Naive B cell (primary cell): Measurements from ENCODE around the gene TMEM131L. TPM values are rescaled to one million over a fixed set of nuclear protein-coding genes. Genes with fewer than 3 reads are reported as not detected.
"Not testable (repeated sequence)": the region's sequence is repeated elsewhere in the genome, so short reads cannot be mapped to it uniquely, and the experiment has no call there.

ENCODE experiments used
- ATAC-seq, 2 donors: fragments of 150-1000 bp; cut with Tn5 transposase; 2 replicates each; pipeline ENCODE4 v1.10.0; 2021; ENCODE audit warnings: low read depth in 2 of 2, mild to moderate bottlenecking in 2 of 2, moderate library complexity in 2 of 2
- DNase-seq: peaks from one replicate; pipeline ENCODE4 v3.0.0; 2022
- H3K27ac Mint-ChIP-seq, 6 donors: one replicate each; pipeline ENCODE4 v1.8.0; 2020 to 2022; ENCODE audit warnings: mild to moderate bottlenecking in 6 of 6, mixed read lengths in 6 of 6, moderate library complexity in 5 of 6, inconsistent platforms in 2 of 6
- H3K27me3 Mint-ChIP-seq, 3 donors: one replicate each; pipeline ENCODE4 v1.8.0; 2021 to 2022; ENCODE audit warnings: mixed read lengths in 3 of 3, mild to moderate bottlenecking in 1 of 3
- H3K36me3 Mint-ChIP-seq, 2 donors: one replicate each; pipeline ENCODE4 v1.8.0; 2020 to 2022; ENCODE audit warnings: mixed read lengths in 2 of 2, inconsistent platforms in 1 of 2, mild to moderate bottlenecking in 1 of 2
- H3K4me1 Mint-ChIP-seq, 3 donors: one replicate each; pipeline ENCODE4 v1.8.0; 2020 to 2022; ENCODE audit warnings: mixed read lengths in 3 of 3, inconsistent platforms in 1 of 3, mild to moderate bottlenecking in 1 of 3, moderate library complexity in 1 of 3
- H3K4me3 Mint-ChIP-seq, 8 donors: one replicate each; pipeline ENCODE4 v1.8.0; 2020 to 2022; ENCODE audit warnings: mild to moderate bottlenecking in 8 of 8, mixed read lengths in 8 of 8, moderate library complexity in 8 of 8, inconsistent platforms in 2 of 8
- H3K9me3 Mint-ChIP-seq, 7 donors: one replicate each; pipeline ENCODE4 v1.8.0; 2020 to 2022; ENCODE audit warnings: mixed read lengths in 7 of 7, mild to moderate bottlenecking in 5 of 7, inconsistent platforms in 2 of 7, moderate library complexity in 1 of 7
- polyA plus RNA-seq, 6 donors: library from polyadenylated mRNA; unstranded; fragments of 300-500 nt; fragmentation: Illumina TruSeq; gene quantifications; one replicate each; pipeline ENCODE4 v1.2.3, GENCODE V29; 2021; ENCODE audit warnings: low read depth in 6 of 6

The TMEM131L gene
- polyA plus RNA-seq, 6 donors from 2014 or later, result 52.2 to 86.7 (median 68.1) TPM

DNA sequence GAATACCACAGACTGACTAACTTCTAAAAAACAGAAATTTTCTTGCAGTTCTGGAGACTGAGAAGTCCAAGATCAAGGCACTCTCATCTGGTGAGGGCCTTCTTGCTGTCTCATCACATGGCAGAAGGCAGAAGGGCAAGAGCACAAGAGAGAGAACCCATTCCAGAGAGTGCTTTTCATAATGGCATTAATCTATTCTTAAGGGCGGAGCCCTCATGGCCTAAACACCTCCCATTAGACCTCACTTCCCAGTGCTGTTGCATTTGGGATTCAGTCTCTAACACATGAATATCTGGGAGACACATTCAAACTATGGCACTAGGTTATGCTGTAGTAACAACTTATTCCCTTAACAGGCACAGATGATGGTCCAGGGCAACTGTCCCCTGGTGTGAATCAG lies 180.8 kb downstream of the TMEM131L start:
- peaks cover 16 to 26% (median 19%) of the 10 kb centered on the region in 3 donors for H3K4me1 Mint-ChIP-seq
- no peak overlapping the region for H3K4me3 Mint-ChIP-seq
- H3K27me3 Mint-ChIP-seq, result no peaks in the 10 kb centered on the region
- no peaks in the 10 kb centered on the region for H3K36me3 Mint-ChIP-seq
- H3K27ac Mint-ChIP-seq, result no peak overlapping the region
- no peak for ATAC-seq
- H3K9me3 Mint-ChIP-seq, result peaks cover 0 to 2% (median 0%) of the 10 kb centered on the region in 7 donors
- no peak for DNase-seq

DNA sequence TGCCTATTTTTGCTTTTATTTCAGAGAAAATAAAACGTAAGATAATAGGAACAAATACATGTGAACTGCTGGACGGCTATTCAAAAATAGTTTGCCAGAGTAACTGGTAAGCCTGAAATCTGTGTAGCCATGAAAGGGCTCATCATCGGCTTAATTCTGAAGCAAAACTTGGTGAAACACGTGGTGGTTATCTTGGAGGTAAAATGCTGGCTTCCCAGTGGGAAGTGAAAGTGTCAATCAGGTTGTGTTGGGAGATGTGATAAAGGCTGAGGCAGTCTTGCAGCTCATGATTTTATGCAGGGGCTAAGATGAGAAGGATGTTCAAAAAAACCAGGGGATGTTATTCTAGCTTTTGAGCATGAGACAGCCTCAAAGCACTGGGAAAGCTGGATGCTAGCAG lies 181.8 kb downstream of the TMEM131L start:
- no peaks in the 10 kb centered on the region for H3K36me3 Mint-ChIP-seq
- peaks cover 16 to 27% (median 19%) of the 10 kb centered on the region in 3 donors for H3K4me1 Mint-ChIP-seq
- no peak overlapping the region for H3K4me3 Mint-ChIP-seq
- no peak for ATAC-seq
- peaks cover 0 to 2% (median 0%) of the 10 kb centered on the region in 7 donors for H3K9me3 Mint-ChIP-seq
- no peak overlapping the region for H3K27ac Mint-ChIP-seq
- DNase-seq, result no peak
- no peaks in the 10 kb centered on the region for H3K27me3 Mint-ChIP-seq

DNA sequence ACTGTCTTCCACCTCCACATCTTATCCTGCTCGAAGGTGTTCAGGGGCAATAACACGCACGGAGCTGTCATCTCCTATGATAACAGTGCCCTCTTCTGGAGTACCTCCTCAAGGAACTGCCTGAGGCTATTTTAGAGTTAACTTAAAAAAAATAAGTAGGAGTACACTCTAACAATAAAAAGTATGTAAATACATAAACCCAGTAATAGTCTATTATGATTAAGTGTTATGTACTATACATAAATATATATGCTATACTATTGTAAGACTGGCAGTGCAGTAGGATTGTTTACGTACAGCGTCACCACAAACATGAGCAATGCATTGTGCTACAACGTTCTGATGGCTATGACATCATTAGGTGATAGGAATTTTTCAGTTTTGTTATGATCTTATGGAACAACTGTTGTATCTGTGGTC lies 183.4 kb downstream of the TMEM131L start:
- no peak for ATAC-seq
- Mint-ChIP-seq H3K9me3 (peaks cover 0 to 2% (median 0%) of the 10 kb centered on the region in 7 donors), H3K27ac (no peak overlapping the region), H3K27me3 (no peaks in the 10 kb centered on the region), H3K4me3 (no peak overlapping the region), H3K36me3 (no peaks in the 10 kb centered on the region), H3K4me1 (peaks cover 10 to 23% (median 15%) of the 10 kb centered on the region in 3 donors)
- DNase-seq, result no peak

DNA sequence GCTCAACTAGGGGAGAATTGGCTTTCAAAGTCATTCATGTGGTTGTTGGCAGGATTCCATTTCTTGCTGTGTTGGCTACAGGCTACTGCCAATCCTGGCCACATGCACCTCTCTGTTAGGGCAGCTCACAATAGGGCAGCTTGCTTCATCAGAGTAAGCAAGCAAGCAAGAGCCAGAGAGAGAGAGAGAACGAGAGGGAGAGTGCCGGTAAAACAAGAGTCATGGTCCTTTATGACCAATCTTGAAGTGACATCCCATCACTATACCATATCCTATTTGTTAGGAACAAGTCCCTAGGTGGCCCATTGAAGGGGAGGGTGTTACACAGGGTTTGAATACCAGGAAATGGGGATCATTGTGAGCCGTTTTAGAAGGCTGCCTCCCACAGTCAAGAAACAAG lies 185.0 kb downstream of the TMEM131L start:
- ATAC-seq, result no peak
- peak overlapping the region in 4 of 8 donors; percentile 12 to 68 (median 58) for H3K4me3 Mint-ChIP-seq
- H3K27me3 Mint-ChIP-seq, result peaks cover 0 to 15% (median 6%) of the 10 kb centered on the region in 3 donors
- peak overlapping the region in 4 of 6 donors; percentile 2 to 89 (median 49) for H3K27ac Mint-ChIP-seq
- H3K4me1 Mint-ChIP-seq, result peaks cover 10 to 23% (median 15%) of the 10 kb centered on the region in 3 donors
- H3K36me3 Mint-ChIP-seq, result no peaks in the 10 kb centered on the region
- DNase-seq, result no peak
- H3K9me3 Mint-ChIP-seq, result no peaks in the 10 kb centered on the region

DNA sequence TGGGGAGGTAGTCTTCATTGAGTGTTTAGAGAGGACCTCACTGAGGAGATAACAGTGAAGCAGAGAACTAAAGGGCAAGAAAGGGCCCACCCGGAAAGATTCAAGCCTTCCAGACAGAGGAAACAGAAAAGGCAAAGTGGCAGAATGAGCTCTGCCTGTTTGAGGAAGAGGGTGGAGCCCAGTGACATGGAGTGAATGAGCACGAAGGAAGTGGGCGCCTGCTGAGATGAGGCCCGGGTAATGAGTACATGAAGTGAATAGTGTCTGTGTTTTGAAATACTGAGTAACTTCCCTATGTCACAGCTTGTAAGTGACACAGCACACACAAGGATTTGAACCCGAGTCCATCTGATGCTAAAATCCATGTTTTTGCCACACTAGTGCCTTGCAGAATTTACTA lies 185.4 kb downstream of the TMEM131L start:
- Mint-ChIP-seq H3K36me3 (no peaks in the 10 kb centered on the region), H3K4me3 (peak overlapping the region in 4 of 8 donors; percentile 12 to 68 (median 44)), H3K4me1 (peaks cover 10 to 23% (median 15%) of the 10 kb centered on the region in 3 donors), H3K9me3 (no peaks in the 10 kb centered on the region), H3K27me3 (peaks cover 0 to 20% (median 6%) of the 10 kb centered on the region in 3 donors), H3K27ac (peak overlapping the region in 4 of 6 donors; percentile 2 to 89 (median 40))
- peak; percentile 91 to 98 for ATAC-seq
- DNase-seq, result peak; percentile 26

DNA sequence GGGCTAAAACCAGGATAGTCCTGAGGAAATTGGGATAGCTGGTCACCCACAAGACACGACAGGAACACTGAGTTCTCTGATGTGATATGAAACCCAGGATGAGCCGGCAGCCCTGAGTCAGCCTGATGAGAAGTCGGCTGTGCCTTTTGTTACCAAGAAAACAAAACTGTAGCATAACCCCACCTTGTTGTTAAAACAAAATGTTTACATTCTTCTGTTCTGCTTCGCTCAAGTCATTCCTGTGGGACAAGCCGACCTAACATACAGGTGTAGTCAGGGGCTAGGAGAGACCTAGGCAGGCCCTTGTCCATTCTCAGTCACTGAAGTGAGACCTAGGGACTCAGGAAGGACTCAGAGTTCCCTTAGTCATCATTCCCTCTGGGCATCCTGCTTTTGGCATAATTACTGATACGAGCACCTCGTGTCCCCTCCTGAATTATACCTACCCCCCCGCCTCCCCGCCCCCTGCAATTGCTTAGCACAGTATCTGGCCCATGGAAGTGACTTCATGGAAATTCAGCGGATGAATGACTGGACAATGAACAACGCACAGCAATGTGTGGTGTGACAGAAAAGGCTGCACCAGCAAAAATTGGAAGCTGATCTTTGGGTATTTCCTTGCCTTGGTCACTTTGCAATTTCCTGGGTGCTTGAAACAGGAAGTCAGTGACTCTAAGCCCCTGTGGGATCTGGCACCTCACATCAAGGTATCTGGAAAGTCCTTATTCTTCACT lies 186.1 kb downstream of the TMEM131L start:
- Mint-ChIP-seq H3K27ac (peak overlapping the region in 2 of 6 donors; percentile 2 to 5), H3K36me3 (no peaks in the 10 kb centered on the region), H3K27me3 (peaks cover 0 to 22% (median 6%) of the 10 kb centered on the region in 3 donors), H3K4me3 (peak overlapping the region in 2 of 8 donors; percentile 20 to 32), H3K4me1 (peaks cover 10 to 23% (median 15%) of the 10 kb centered on the region in 3 donors), H3K9me3 (no peaks in the 10 kb centered on the region)
- ATAC-seq (no peak), DNase-seq (no peak)

DNA sequence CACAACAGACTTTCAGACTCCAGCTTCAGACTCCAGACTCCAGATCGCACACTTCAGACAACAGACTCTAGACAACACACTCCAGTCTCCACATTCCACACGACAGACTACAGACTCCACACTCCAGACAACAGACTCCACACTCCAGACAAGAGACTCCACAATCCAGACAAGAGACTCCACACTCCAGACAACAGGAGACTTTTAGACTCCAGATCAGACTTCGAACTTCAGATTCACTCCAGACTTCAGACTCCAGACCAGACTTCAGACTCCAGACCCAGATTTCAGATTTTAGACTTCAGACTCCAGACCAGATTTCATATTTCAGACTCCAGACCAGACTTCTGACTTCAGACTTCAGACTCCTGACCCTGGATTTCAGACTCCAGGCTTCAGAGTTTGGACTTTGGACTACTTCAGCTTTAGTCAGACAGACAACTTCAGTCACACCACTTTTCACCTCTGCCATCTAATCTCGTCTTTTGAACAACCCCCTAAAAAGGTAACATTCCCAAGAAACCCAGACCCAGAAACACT lies 188.9 kb downstream of the TMEM131L start:
- Mint-ChIP-seq H3K4me1 (peaks cover 8 to 17% (median 10%) of the 10 kb centered on the region in 3 donors), H3K4me3 (no peak overlapping the region), H3K27me3 (peaks cover 0 to 34% (median 15%) of the 10 kb centered on the region in 3 donors), H3K36me3 (no peaks in the 10 kb centered on the region), H3K9me3 (no peaks in the 10 kb centered on the region), H3K27ac (peak overlapping the region in 3 of 6 donors; percentile 24 to 86 (median 29))
- ATAC-seq, result no peak
- no peak for DNase-seq

DNA sequence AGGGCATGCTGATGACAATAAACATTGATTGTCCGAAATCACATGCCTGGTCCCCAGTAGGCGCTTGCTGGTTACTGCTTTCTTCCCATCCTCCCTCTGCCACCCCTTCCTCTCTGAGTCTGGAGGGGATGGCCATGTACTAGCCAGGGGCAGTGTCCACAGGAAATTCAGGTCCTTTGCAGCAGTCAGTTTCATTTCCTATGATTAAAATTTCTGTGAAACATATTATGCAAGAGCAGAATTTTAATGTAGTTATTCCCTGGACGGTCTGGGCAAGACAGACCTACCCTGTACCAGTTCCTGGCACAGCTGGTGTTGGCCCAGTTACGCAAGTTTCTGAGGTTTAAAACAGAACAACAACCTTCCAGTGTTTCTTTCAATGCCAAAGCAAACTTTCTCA lies 189.8 kb downstream of the TMEM131L start:
- no peak overlapping the region for H3K27ac Mint-ChIP-seq
- ATAC-seq, result no peak
- H3K27me3 Mint-ChIP-seq, result peaks cover 0 to 34% (median 15%) of the 10 kb centered on the region in 3 donors
- peaks cover 8 to 17% (median 10%) of the 10 kb centered on the region in 3 donors for H3K4me1 Mint-ChIP-seq
- H3K9me3 Mint-ChIP-seq, result no peaks in the 10 kb centered on the region
- H3K36me3 Mint-ChIP-seq, result no peaks in the 10 kb centered on the region
- no peak for DNase-seq
- H3K4me3 Mint-ChIP-seq, result no peak overlapping the region

DNA sequence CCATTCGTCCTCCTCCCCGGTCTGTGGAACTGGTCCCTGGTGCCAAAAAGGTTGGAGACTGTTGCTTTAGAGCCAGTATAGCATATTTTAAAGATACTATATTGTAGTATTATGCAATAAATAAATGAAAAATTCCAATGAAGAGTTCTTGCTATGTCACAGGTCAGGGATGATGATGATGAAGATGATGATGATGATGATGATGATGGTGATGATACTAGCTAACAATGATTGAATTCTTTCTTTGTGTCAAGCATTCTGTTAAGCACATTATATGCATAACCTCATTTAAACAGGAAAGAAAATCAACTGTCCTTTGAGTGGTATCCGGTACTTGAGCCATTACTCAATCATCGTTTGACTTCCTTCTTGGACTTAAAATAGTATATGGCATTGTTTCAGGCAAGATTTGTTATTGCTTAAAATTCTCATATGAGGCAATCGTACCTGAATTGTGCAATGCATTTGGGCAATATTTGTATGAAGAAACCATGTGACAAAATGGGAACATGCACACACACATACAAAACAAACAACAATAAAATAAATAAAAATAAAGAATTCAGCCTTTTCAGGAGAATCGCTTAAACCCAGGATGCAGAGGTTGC lies 195.2 kb downstream of the TMEM131L start:
- Mint-ChIP-seq H3K4me1 (no peaks in the 10 kb centered on the region), H3K36me3 (peaks cover 16 to 24% of the 10 kb centered on the region in 2 donors), H3K4me3 (no peak overlapping the region), H3K9me3 (peaks cover 2 to 20% (median 14%) of the 10 kb centered on the region in 7 donors), H3K27me3 (peaks cover 0 to 34% (median 9%) of the 10 kb centered on the region in 3 donors), H3K27ac (no peak overlapping the region)
- DNase-seq (no peak), ATAC-seq (no peak)

DNA sequence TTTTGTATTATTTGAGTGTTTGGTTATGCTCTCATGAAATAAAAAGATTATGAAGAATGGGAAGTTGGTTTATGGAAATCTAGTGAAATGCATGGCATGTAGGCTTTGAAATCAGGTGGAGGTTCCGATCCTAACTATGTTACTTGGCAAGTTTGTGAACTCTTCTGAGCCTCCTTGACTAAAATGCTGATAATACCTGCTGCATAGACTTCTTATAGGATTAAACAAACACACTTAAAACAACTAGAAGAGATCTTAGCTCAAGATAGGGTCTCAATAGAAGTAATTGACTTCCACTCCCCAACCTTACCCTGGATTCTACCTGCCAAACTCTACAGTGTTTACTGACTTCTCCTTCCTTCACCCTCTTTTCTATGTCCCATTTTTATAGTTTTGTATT lies 195.7 kb downstream of the TMEM131L start:
- Mint-ChIP-seq H3K27ac (no peak overlapping the region), H3K9me3 (peaks cover 2 to 20% (median 16%) of the 10 kb centered on the region in 7 donors), H3K4me1 (no peaks in the 10 kb centered on the region), H3K36me3 (peaks cover 16 to 26% of the 10 kb centered on the region in 2 donors), H3K4me3 (no peak overlapping the region), H3K27me3 (peaks cover under 1 to 31% (median 10%) of the 10 kb centered on the region in 3 donors)
- DNase-seq (no peak), ATAC-seq (no peak)

DNA sequence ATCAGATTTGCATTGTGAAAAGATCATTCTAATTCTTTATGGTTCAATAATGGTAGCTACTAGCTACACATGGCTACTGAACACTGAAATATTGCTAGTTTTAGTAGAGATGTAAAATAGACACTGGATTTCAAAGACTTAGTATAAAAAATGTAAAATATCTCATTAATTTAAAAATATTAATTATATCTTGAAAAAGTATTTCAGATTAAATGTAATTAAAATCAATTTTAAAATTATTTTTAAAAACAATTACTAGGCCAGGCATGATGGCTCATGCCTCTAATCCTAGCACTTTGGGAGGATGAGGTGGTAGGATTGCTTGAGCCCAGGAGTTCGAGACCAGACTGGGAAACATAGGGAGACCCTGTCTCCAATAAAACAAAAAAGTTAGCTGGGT lies 197.5 kb downstream of the TMEM131L start:
- Mint-ChIP-seq H3K4me3 (no peak overlapping the region), H3K4me1 (no peaks in the 10 kb centered on the region), H3K27ac (no peak overlapping the region), H3K9me3 (peaks cover 2 to 20% (median 17%) of the 10 kb centered on the region in 7 donors), H3K36me3 (peaks cover 16 to 31% of the 10 kb centered on the region in 2 donors), H3K27me3 (peaks cover 14 to 43% (median 20%) of the 10 kb centered on the region in 3 donors)
- no peak for ATAC-seq
- no peak for DNase-seq

DNA sequence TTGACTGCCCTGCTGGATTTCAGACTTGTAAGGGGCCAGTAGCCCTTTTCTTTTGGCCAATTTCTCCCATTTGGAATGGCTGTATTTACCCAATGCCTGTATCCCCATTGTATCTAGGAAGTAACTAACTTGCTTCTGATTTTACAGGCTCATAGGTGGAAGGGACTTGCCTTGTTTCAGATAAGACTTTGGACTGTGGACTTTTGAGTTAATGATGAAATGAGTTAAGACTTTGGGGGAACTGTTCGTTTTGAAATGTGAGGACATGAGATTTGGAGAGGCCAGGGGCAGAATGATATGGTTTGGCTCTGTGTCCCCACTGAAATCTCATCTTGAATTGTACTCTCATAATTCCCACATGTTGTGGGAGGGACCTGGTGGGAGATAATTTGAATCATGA lies 200.3 kb downstream of the TMEM131L start:
- not testable (repeated sequence) for DNase-seq, ATAC-seq, H3K4me3 Mint-ChIP-seq, H3K27ac Mint-ChIP-seq, H3K4me1 Mint-ChIP-seq
- H3K9me3 Mint-ChIP-seq, result peaks cover 2 to 24% (median 17%) of the 10 kb centered on the region in 7 donors
- peaks cover 21 to 49% (median 21%) of the 10 kb centered on the region in 3 donors for H3K27me3 Mint-ChIP-seq
- H3K36me3 Mint-ChIP-seq, result peaks cover 16 to 36% of the 10 kb centered on the region in 2 donors

DNA sequence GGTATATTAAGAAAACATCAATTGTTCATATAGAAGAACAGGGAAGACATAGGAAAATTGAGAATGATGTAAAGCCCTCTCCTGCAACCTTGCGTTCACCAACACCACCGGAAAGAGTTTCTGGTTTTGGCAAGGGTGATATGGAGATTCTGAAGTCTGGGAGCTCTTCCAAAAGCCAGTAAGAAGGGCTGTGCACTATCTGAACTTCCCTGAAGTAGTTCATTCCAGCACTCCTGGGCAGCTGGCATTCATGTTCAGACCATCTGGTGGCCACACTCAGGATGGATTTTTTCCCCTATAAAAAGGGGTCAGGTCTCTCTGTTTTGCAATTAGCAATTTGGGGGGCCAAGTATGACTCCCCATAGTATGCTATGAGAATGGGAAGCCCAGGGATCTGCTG lies 202.5 kb downstream of the TMEM131L start:
- peaks cover 0 to 18% (median 12%) of the 10 kb centered on the region in 7 donors for H3K9me3 Mint-ChIP-seq
- H3K36me3 Mint-ChIP-seq, result peaks cover 11 to 20% of the 10 kb centered on the region in 2 donors
- DNase-seq, result no peak
- no peak for ATAC-seq
- no peak overlapping the region for H3K27ac Mint-ChIP-seq
- no peak overlapping the region for H3K4me3 Mint-ChIP-seq
- peaks cover 24 to 36% (median 27%) of the 10 kb centered on the region in 3 donors for H3K27me3 Mint-ChIP-seq
- no peaks in the 10 kb centered on the region for H3K4me1 Mint-ChIP-seq
